K562 (cell line): ENCODE measurements around the gene KRTAP10-6. TPM values are rescaled to one million over a fixed set of nuclear protein-coding genes. Genes with fewer than 3 reads are reported as not detected.

ENCODE experiments used
- CBX3 ChIP-seq, 2 experiments: IDR thresholded peaks; 1 replicate in 1 of 2; 2 replicates in 1 of 2; pipeline ENCODE4 v1.6.1; 2012; ENCODE audit warnings: inconsistent platforms in 2 of 2, low read length in 2 of 2, borderline replicate concordance in 1 of 2, control low read depth in 1 of 2
- EGR1 ChIP-seq: fragments of 450-650 bp; conservative IDR thresholded peaks from 2 replicates; pipeline ENCODE4 v1.6.1; 2017; ENCODE audit warnings: mild to moderate bottlenecking
- ETV6 ChIP-seq, 3 experiments: fragments of 150-350 bp in 1 of 3; sonication (generic) in 1 of 3; formaldehyde crosslinking in 1 of 3; IDR thresholded peaks; 2 replicates each; pipeline versions ENCODE4 v1.6.1 to v1.8.0; 2014 to 2022; ENCODE audit warnings: borderline replicate concordance in 2 of 3, low read depth in 2 of 3, antibody characterized with exemption in 1 of 3, low read length in 1 of 3, mild to moderate bottlenecking in 1 of 3, missing genetic modification reagents in 1 of 3
- FOXK2 ChIP-seq, 2 experiments: fragments of 450-650 bp; IDR thresholded peaks in 1 of 2; conservative IDR thresholded peaks in 1 of 2; 2 replicates each; pipeline ENCODE4 v1.6.1; 2016; ENCODE audit warnings: low read depth in 2 of 2, mild to moderate bottlenecking in 1 of 2
- HDAC3 ChIP-seq: fragments of 450-650 bp; IDR thresholded peaks from 2 replicates; pipeline ENCODE4 v1.6.1; 2018; ENCODE audit warnings: borderline replicate concordance, mild to moderate bottlenecking, moderate library complexity; ENCODE audit not compliant: partially characterized antibody
- MEF2D ChIP-seq: conservative IDR thresholded peaks from 2 replicates; pipeline ENCODE4 v1.6.1; 2016; ENCODE audit warnings: low read depth, missing genetic modification characterization, missing compliant biosample characterization
- NFE2 ChIP-seq: IDR thresholded peaks from 2 replicates; pipeline ENCODE4 v1.6.1; 2014; ENCODE audit warnings: antibody characterized with exemption, low read depth
- PPARD ChIP-seq: fragments of 250-450 bp; sonication (Bioruptor Pico); IDR thresholded peaks from 2 replicates; pipeline ENCODE4 v1.8.0; 2022; ENCODE audit warnings: inconsistent platforms, mild to moderate bottlenecking, moderate library complexity
- SIN3B ChIP-seq: fragments of 450-650 bp; IDR thresholded peaks from 2 replicates; pipeline ENCODE4 v1.6.1; 2017; ENCODE audit warnings: low read depth, mild to moderate bottlenecking, moderate library complexity
- SP2 ChIP-seq: IDR thresholded peaks from 2 replicates; pipeline ENCODE4 v1.6.1; 2011; ENCODE audit warnings: mild to moderate bottlenecking, low read depth, low read length, moderate library complexity; ENCODE audit not compliant: poor library complexity, severe bottlenecking; ENCODE audit errors: extremely low read depth
- SRF ChIP-seq, 2 experiments: fragments of 250-450, 450-650 bp in 1 of 2; sonication (Bioruptor Pico) in 1 of 2; sonication (generic) in 1 of 2; formaldehyde crosslinking; IDR thresholded peaks; 2 replicates each; pipeline versions ENCODE4 v1.5.0 to v1.5.1; 2020 to 2022; ENCODE audit warnings: mild to moderate bottlenecking in 1 of 2, missing genetic modification reagents in 1 of 2
- TCF7 ChIP-seq: sonication (generic); IDR thresholded peaks from 2 replicates; pipeline ENCODE4 v1.6.1; 2016; ENCODE audit warnings: antibody characterized with exemption, borderline replicate concordance
- TRIM28 ChIP-seq: fragments of 450-650 bp; IDR thresholded peaks from 2 replicates; pipeline ENCODE4 v1.6.1; 2017
- ZBED1 ChIP-seq: IDR thresholded peaks from 2 replicates; pipeline ENCODE4 v1.6.1; 2014
- ZFX ChIP-seq: sonication (generic); formaldehyde crosslinking; IDR thresholded peaks from 2 replicates; pipeline ENCODE4 v1.8.0; 2022; ENCODE audit warnings: mild to moderate bottlenecking, missing genetic modification reagents, moderate library complexity
- ZNF174 ChIP-seq: fragments of 250-450 bp; sonication (Bioruptor Pico); IDR thresholded peaks from 2 replicates; pipeline ENCODE4 v1.4.0; 2020; ENCODE audit warnings: mild to moderate bottlenecking
- ZNF354B ChIP-seq: fragments of 250-450 bp; sonication (Bioruptor Pico); IDR thresholded peaks from 2 replicates; pipeline ENCODE4 v1.4.0; 2020
- ZNF512 ChIP-seq: IDR thresholded peaks from 2 replicates; pipeline ENCODE4 v1.6.1; 2016; ENCODE audit warnings: missing genetic modification characterization, missing compliant biosample characterization
- ZSCAN32 ChIP-seq: fragments of 450-650 bp; formaldehyde crosslinking; IDR thresholded peaks from 2 replicates; pipeline ENCODE4 v1.4.0; 2020; ENCODE audit warnings: mild to moderate bottlenecking, moderate library complexity
- polyA plus RNA-seq, 8 experiments: library from polyadenylated mRNA; depleted of rRNA in 4 of 8; stranded (reverse) in 5 of 8; unstranded in 3 of 8; fragments of >200 nt; fragmentation: Nextera tagmentation in 2 of 8; fragmentation: Illumina TruSeq in 1 of 8; extraction: Ambion mirVana in 2 of 8; extraction: Trizol in 1 of 8; gene quantifications; 2 replicates each; pipeline versions ENCODE4 v1.2.1 to v1.2.3, GENCODE V29; 2011 to 2014; ENCODE audit warnings: inconsistent platforms in 1 of 8, missing spikeins in 1 of 8
- total RNA-seq, 7 experiments: library from RNA; depleted of rRNA in 6 of 7; stranded (reverse); fragments of >200 nt in 6 of 7; fragmentation: Illumina TruSeq in 2 of 7; extraction: Trizol in 2 of 7; gene quantifications; 2 replicates each; pipeline versions ENCODE4 v1.2.1 to v1.2.3, GENCODE V29; 2011 to 2021; ENCODE audit warnings: low replicate concordance in 1 of 7
- TF ChIP-seq, protein P1 (sequence below): fragments of 450-650 bp; IDR thresholded peaks from 2 replicates; pipeline ENCODE4 v1.6.1; 2018; ENCODE audit warnings: mild to moderate bottlenecking, low read depth; ENCODE audit not compliant: partially characterized antibody

KRTAP10-6 gene
- total and polyA plus RNA-seq, 9 of the 15 experiments (the other 6 are each of a cell fraction or from before 2014, with no cell fraction given): not detected

DNA sequence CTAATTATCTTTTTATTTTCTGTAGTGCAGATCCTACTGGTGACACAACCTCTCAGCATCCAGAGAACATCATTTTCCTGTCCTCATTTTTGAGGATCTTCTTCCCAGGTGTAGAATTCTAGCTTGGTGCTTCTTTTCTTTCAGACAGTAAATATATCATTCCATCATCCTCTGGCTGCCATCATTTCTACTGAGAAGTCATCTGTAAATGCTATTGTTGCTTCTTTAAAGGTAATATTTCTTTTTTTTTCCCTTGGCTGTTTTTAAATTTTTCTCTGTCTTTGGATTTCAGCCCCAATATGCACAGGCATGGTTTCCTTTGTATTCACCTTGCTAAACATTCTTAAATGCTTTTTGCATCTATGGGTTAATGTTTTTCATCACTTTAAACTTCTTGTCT is 31.3 kb upstream of the KRTAP10-6 start (continued):
- no peak for TF ChIP-seq MEF2D (tag)
- TF ChIP-seq SRF (CRISPR knock-in tag; IDR thresholded peaks at IDR 0.05): no peak
- TF ChIP-seq FOXK2 (conservative IDR thresholded peaks at IDR 0.05 in 1 of 2, IDR thresholded peaks at IDR 0.05 in 1 of 2; ENCODE audit: low read depth in 2 of 2): no peak
- TF ChIP-seq, protein P1, sequence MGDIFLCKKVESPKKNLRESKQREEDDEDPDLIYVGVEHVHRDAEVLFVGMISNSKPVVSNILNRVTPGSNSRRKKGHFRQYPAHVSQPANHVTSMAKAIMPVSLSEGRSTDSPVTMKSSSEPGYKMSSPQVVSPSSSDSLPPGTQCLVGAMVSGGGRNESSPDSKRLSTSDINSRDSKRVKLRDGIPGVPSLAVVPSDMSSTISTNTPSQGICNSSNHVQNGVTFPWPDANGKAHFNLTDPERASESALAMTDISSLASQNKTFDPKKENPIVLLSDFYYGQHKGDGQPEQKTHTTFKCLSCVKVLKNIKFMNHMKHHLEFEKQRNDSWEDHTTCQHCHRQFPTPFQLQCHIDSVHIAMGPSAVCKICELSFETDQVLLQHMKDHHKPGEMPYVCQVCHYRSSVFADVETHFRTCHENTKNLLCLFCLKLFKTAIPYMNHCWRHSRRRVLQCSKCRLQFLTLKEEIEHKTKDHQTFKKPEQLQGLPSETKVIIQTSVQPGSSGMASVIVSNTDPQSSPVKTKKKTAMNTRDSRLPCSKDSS: peak; percentile 18
- no peak for TF ChIP-seq TCF7
- TF ChIP-seq ZNF174 (CRISPR knock-in tag): no peak
- TF ChIP-seq EGR1: no peak
- TF ChIP-seq TRIM28: peak; percentile 96
- peak in 1 of 2 experiments; percentile 86; a peak in 2 of 3 replicates for TF ChIP-seq CBX3 (IDR thresholded peaks at IDR 0.05; ENCODE audit: borderline replicate concordance in 1 of 2, low read length in 2 of 2)
- no peak for TF ChIP-seq PPARD (CRISPR knock-in tag)
- TF ChIP-seq ZNF354B (CRISPR knock-in tag): no peak
- TF ChIP-seq SP2: no peak
- no peak for TF ChIP-seq ZSCAN32 (CRISPR knock-in tag)
- TF ChIP-seq HDAC3: no peak
- no peak for TF ChIP-seq ZFX (CRISPR knock-in tag)
- no peak for TF ChIP-seq SIN3B
- no peak for TF ChIP-seq NFE2
- TF ChIP-seq ZBED1: no peak
- 0 out of 2 replicates have a peak, but pooled peaks have one; percentile 26 for TF ChIP-seq ZNF512
- TF ChIP-seq ETV6 (IDR thresholded peaks at IDR 0.05; ENCODE audit: borderline replicate concordance in 1 of 2, low read depth in 2 of 2, low read length in 1 of 2): no peak
- TF ChIP-seq ETV6 (CRISPR knock-in tag; IDR thresholded peaks at IDR 0.05; ENCODE audit: borderline replicate concordance): no peak
